ENCODE data around the gene NECAB2.

GRCh38 chr16:83994087-83994486, 26.0 kb downstream of the NECAB2 start:
- TF ChIP-seq, protein P1, sequence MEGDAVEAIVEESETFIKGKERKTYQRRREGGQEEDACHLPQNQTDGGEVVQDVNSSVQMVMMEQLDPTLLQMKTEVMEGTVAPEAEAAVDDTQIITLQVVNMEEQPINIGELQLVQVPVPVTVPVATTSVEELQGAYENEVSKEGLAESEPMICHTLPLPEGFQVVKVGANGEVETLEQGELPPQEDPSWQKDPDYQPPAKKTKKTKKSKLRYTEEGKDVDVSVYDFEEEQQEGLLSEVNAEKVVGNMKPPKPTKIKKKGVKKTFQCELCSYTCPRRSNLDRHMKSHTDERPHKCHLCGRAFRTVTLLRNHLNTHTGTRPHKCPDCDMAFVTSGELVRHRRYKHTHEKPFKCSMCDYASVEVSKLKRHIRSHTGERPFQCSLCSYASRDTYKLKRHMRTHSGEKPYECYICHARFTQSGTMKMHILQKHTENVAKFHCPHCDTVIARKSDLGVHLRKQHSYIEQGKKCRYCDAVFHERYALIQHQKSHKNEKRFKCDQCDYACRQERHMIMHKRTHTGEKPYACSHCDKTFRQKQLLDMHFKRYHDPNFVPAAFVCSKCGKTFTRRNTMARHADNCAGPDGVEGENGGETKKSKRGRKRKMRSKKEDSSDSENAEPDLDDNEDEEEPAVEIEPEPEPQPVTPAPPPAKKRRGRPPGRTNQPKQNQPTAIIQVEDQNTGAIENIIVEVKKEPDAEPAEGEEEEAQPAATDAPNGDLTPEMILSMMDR (conservative IDR thresholded peaks at IDR 0.05; ENCODE audit: low read length) = no peak
- no peak for TF ChIP-seq EZH2phosphoT487 (IDR thresholded peaks at IDR 0.05; ENCODE audit: borderline replicate concordance)
